Measurements from ENCODE around the gene RAB4A.
"Not testable (repeated sequence)": the region's sequence is repeated elsewhere in the genome, so short reads cannot be mapped to it uniquely, and the experiment has no call there.

RAB4A gene

GRCh38 chr1:229326601-229327000 is 55.7 kb downstream of the RAB4A start:
- TF ChIP-seq CTCF (conservative IDR thresholded peaks at IDR 0.05; ENCODE audit: control insufficient read depth, insufficient read depth, low read depth, low read length) = no peak
- DNase-seq (ENCODE audit: low read depth) = no peak
- H3K4me3 ChIP-seq (ENCODE audit: control insufficient read depth, low read depth, low read length) = no peak overlapping the region

- not testable (repeated sequence) for DNase-seq (ENCODE audit: low read depth); H3K4me3 ChIP-seq (ENCODE audit: control insufficient read depth, low read depth, low read length)
Measured at GRCh38 chr1:229327765-229328164, 56.9 kb downstream of the RAB4A start.

GRCh38 chr1:229328598-229329362 is 57.9 kb downstream of the RAB4A start:
- TF ChIP-seq CTCF (conservative IDR thresholded peaks at IDR 0.05; ENCODE audit: control insufficient read depth, insufficient read depth, low read depth, low read length) = no peak
- DNase-seq (ENCODE audit: low read depth) = no peak
- no peak overlapping the region for H3K4me3 ChIP-seq (ENCODE audit: control insufficient read depth, low read depth, low read length)

- no peak for DNase-seq (ENCODE audit: low read depth)
- TF ChIP-seq CTCF (conservative IDR thresholded peaks at IDR 0.05; ENCODE audit: control insufficient read depth, insufficient read depth, low read depth, low read length) = no peak
- H3K4me3 ChIP-seq (ENCODE audit: control insufficient read depth, low read depth, low read length) = no peak overlapping the region
Measured at GRCh38 chr1:229334269-229334668, 63.4 kb downstream of the RAB4A start.

GRCh38 chr1:229334716-229335115 is 63.8 kb downstream of the RAB4A start:
- no peak for DNase-seq (ENCODE audit: low read depth)
- H3K4me3 ChIP-seq (ENCODE audit: control insufficient read depth, low read depth, low read length) = no peak overlapping the region
- TF ChIP-seq CTCF (conservative IDR thresholded peaks at IDR 0.05; ENCODE audit: control insufficient read depth, insufficient read depth, low read depth, low read length) = no peak

- TF ChIP-seq CTCF (conservative IDR thresholded peaks at IDR 0.05; ENCODE audit: control insufficient read depth, insufficient read depth, low read depth, low read length) = no peak
- DNase-seq (ENCODE audit: low read depth) = no peak
Measured at GRCh38 chr1:229336345-229336744, 65.4 kb downstream of the RAB4A start.

GRCh38 chr1:229339086-229339485 is 68.2 kb downstream of the RAB4A start:
- no peak for DNase-seq (ENCODE audit: low read depth)
- no peak for TF ChIP-seq CTCF (conservative IDR thresholded peaks at IDR 0.05; ENCODE audit: control insufficient read depth, insufficient read depth, low read depth, low read length)
- H3K4me3 ChIP-seq (ENCODE audit: control insufficient read depth, low read depth, low read length) = no peak overlapping the region

More at GRCh38 chr1:229336345-229336744, 65.4 kb downstream of the RAB4A start:
- no peak overlapping the region for H3K4me3 ChIP-seq (ENCODE audit: control insufficient read depth, low read depth, low read length)

Data from fibroblast of mammary gland (primary cell).